Posterior vena cava (tissue), 2 donors: ENCODE data around the gene ALAS1. TPM values are rescaled to one million over a fixed set of nuclear protein-coding genes. Genes with fewer than 3 reads are reported as not detected.

Source experiments
- DNase-seq: peaks from one replicate; pipeline ENCODE4 v3.0.0-alpha.2; 2020; ENCODE audit warnings: low spot score
- intact Hi-C, 2 donors: fragments of 100-400 bp; cut with DNase I; formaldehyde crosslinking; loops; one replicate each; pipeline versions ENCODE4 v1.14.1 to v1.14.2; 2022 to 2023
- total RNA-seq, 2 donors: library from RNA; stranded (reverse); fragmentation: NEBNext Ultra II Directional; extraction: Animal tissue kit (Norgen Biotek cat#: 25700); gene quantifications; one replicate each; pipeline ENCODE4 v1.2.1, GENCODE V29; 2021
- donor health status: DM: yes; HTN: yes; CAD: no.
- donor health status: DM: yes; HTN: yes; CAD: no.

Gene ALAS1
- total RNA-seq, 2 donors from 2014 or later = 28.5 to 31.4 TPM

GRCh38 chr3:52257911-52258310 is 60.0 kb downstream of the ALAS1 start:
- intact Hi-C loops = no loop called here

GRCh38 chr3:52259035-52259434 is 61.1 kb downstream of the ALAS1 start:
- intact Hi-C loops = no loop called here
- DNase-seq = no peak

More at GRCh38 chr3:52257911-52258310, 60.0 kb downstream of the ALAS1 start:
- no peak for DNase-seq

- intact Hi-C loops = no loop called here
These were observed 61.5 kb downstream of the ALAS1 start for GRCh38 chr3:52259448-52259847.

GRCh38 chr3:52262447-52262846 is 64.5 kb downstream of the ALAS1 start:
- no peak for DNase-seq
- intact Hi-C loops = no loop called here

More at GRCh38 chr3:52259448-52259847, 61.5 kb downstream of the ALAS1 start:
- no peak for DNase-seq

Other genes starting within 250 kb of the ALAS1 start
- not detected for gene GPR62, start 242.8 kb upstream of the ALAS1 start, total RNA-seq
- gene PCBP4, start 230.7 kb upstream of the ALAS1 start, total RNA-seq = 10 to 100 TPM; 48.9 to 53.2 TPM
- gene ABHD14B, start 224.1 kb upstream of the ALAS1 start, total RNA-seq = 10 to 100 TPM; 21.0 to 32.7 TPM
- 10 to 100 TPM in 1 of 2 donors, 1 to 10 TPM in 1; 8.4 to 18.6 TPM for gene ABHD14A, start 223.1 kb upstream of the ALAS1 start, total RNA-seq
- gene ACY1, start 214.6 kb upstream of the ALAS1 start, total RNA-seq = 10 to 100 TPM; 11.8 to 12.3 TPM
- 100 to 1,000 TPM; 657 to 687 TPM for gene RPL29, start 202.3 kb upstream of the ALAS1 start, total RNA-seq
- gene DUSP7, start 141.6 kb upstream of the ALAS1 start, total RNA-seq = 10 to 100 TPM; 29.9 to 36.4 TPM
- 1 to 10 TPM; 1.7 to 1.9 TPM for gene POC1A, start 43.7 kb upstream of the ALAS1 start, total RNA-seq
- under 1 TPM; 0.46 to 0.52 TPM for gene TLR9, start 27.5 kb downstream of the ALAS1 start, total RNA-seq
- 10 to 100 TPM; 40.0 to 51.0 TPM for gene TWF2, start 41.0 kb downstream of the ALAS1 start, total RNA-seq
- 10 to 100 TPM; 21.1 to 28.8 TPM for gene PPM1M, start 47.6 kb downstream of the ALAS1 start, total RNA-seq
- gene WDR82, start 80.5 kb downstream of the ALAS1 start, total RNA-seq = 10 to 100 TPM; 58.4 to 72.6 TPM
- gene GLYCTK, start 89.7 kb downstream of the ALAS1 start, total RNA-seq = 1 to 10 TPM; 6.8 to 8.7 TPM
- 1 to 10 TPM; 7.2 to 9.4 TPM for gene DNAH1, start 118.2 kb downstream of the ALAS1 start, total RNA-seq
- 10 to 100 TPM; 53.0 to 55.1 TPM for gene BAP1, start 211.8 kb downstream of the ALAS1 start, total RNA-seq
- gene PHF7, start 212.5 kb downstream of the ALAS1 start, total RNA-seq = 1 to 10 TPM; 6.4 to 9.2 TPM
- gene SEMA3G, start 246.9 kb downstream of the ALAS1 start, total RNA-seq = 10 to 100 TPM; 12.4 to 17.7 TPM